ENCODE results near the gene DDB1.

DNA sequence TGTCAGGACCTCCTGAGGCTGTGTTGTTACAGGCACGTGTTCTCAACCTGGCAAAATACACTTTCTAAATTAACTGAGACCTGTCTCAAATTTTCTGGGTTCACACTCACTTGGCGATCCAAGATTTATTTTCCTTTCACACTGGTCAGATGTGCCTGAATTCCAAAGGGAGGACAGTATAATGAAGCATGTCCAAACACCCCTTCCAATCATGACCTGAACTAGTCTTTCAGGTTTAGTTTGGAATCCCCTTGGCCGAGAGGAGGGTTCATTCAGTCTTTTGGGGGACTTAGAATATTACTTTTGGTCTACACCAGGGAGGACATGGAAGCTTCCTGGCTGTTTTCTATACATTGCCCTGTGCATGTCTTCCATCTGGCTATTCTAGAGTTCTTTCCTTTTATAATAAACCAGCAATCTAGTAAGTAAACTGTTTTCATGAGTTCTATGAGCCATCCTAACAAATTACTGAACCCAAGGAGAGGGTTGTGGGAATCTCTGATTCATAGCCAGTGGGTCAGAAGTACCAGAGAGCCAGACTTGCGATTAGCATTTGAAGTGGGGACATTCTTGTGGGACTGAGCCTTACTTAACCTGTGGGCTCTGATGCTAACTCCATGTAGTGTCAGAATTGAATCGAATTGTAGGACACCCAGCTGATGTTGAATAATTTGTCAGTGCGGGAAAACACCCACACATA is 44.7 kb upstream of the DDB1 start:
- TF ChIP-seq, protein P1, sequence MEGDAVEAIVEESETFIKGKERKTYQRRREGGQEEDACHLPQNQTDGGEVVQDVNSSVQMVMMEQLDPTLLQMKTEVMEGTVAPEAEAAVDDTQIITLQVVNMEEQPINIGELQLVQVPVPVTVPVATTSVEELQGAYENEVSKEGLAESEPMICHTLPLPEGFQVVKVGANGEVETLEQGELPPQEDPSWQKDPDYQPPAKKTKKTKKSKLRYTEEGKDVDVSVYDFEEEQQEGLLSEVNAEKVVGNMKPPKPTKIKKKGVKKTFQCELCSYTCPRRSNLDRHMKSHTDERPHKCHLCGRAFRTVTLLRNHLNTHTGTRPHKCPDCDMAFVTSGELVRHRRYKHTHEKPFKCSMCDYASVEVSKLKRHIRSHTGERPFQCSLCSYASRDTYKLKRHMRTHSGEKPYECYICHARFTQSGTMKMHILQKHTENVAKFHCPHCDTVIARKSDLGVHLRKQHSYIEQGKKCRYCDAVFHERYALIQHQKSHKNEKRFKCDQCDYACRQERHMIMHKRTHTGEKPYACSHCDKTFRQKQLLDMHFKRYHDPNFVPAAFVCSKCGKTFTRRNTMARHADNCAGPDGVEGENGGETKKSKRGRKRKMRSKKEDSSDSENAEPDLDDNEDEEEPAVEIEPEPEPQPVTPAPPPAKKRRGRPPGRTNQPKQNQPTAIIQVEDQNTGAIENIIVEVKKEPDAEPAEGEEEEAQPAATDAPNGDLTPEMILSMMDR (IDR thresholded peaks at IDR 0.05), result no peak
- no peak for TF ChIP-seq POLR2A (IDR thresholded peaks at IDR 0.05)
